PFSK-1 (cell line): ENCODE measurements around the gene SREK1.

Experiments
- FOXP2 ChIP-seq: optimal IDR thresholded peaks from 2 replicates; pipeline ENCODE3; 2011; ENCODE audit warnings: borderline replicate concordance, control low read depth, inconsistent platforms; ENCODE audit not compliant: insufficient read depth; ENCODE audit errors: extremely low read length, extremely low read depth
- POLR2AphosphoS5 ChIP-seq: IDR thresholded peaks from 2 replicates; pipeline ENCODE4 v1.6.1; 2012; ENCODE audit warnings: low read depth, mild to moderate bottlenecking, control low read depth, low read length, moderate library complexity
- REST ChIP-seq, 2 experiments: IDR thresholded peaks; 2 replicates each; pipeline versions ENCODE4 v1.6.1 to v1.8.0; 2011 to 2012; ENCODE audit warnings: low read depth in 2 of 2, low read length in 2 of 2, control low read depth in 1 of 2, inconsistent platforms in 1 of 2, mild to moderate bottlenecking in 1 of 2, moderate library complexity in 1 of 2; ENCODE audit not compliant: insufficient read depth in 1 of 2
- SIN3A ChIP-seq: IDR thresholded peaks from 2 replicates; pipeline ENCODE4 v1.6.1; 2012; ENCODE audit warnings: mild to moderate bottlenecking, low read length, moderate library complexity, borderline replicate concordance; ENCODE audit not compliant: insufficient read depth
- TAF1 ChIP-seq: IDR thresholded peaks from 2 replicates; pipeline ENCODE4 v1.6.1; 2012; ENCODE audit warnings: low read length, control low read depth, borderline replicate concordance; ENCODE audit not compliant: insufficient read depth

- TF ChIP-seq POLR2AphosphoS5 (no peak), TAF1 (no peak), REST (IDR thresholded peaks at IDR 0.05; ENCODE audit: insufficient read depth in 1 of 2, low read depth in 2 of 2, low read length in 2 of 2) (no peak), FOXP2 (no peak), SIN3A (no peak)
These were observed 65.7 kb downstream of the SREK1 start for GRCh38 chr5:66209794-66210193.
